Ovary (tissue), 9 donors: ENCODE results near the gene DCTN2. TPM values are rescaled to one million over a fixed set of nuclear protein-coding genes. Genes with fewer than 3 reads are reported as not detected.
"Not testable (repeated sequence)": the region's sequence is repeated elsewhere in the genome, so short reads cannot be mapped to it uniquely, and the experiment has no call there.

Experiments used
- DNase-seq, 5 donors: peaks; one replicate each; pipeline ENCODE4 v3.0.0-alpha.2; 2019 to 2020
- H3K27ac ChIP-seq, 2 donors: fragments of 200-600 bp; one replicate each; pipeline versions ENCODE4 v1.5.1 to v1.8.0; 2019 to 2022
- H3K27me3 ChIP-seq: fragments of 200-600 bp; one replicate; pipeline ENCODE4 v1.8.0; 2022
- H3K36me3 ChIP-seq: fragments of 200-600 bp; sonication (generic); one replicate; pipeline ENCODE4 v1.5.1; 2019
- H3K4me1 ChIP-seq: one replicate; pipeline ENCODE4 v1.8.1; 2013; ENCODE audit warnings: mild to moderate bottlenecking, moderate library complexity; ENCODE audit not compliant: insufficient read depth
- H3K4me3 ChIP-seq: fragments of 200-600 bp; sonication (generic); one replicate; pipeline ENCODE4 v1.5.1; 2017
- H3K9me3 ChIP-seq, 2 donors: fragments of 200-600 bp in 1 of 2; sonication (generic) in 1 of 2; one replicate each; pipeline versions ENCODE4 v1.5.1 to v1.8.1; 2013 to 2019; ENCODE audit warnings: mild to moderate bottlenecking in 1 of 2, moderate library complexity in 1 of 2
- EP300 ChIP-seq: sonication (generic); formaldehyde crosslinking; IDR thresholded peaks from one replicate; pipeline ENCODE4 v1.6.1; 2017; ENCODE audit warnings: antibody characterized with exemption
- POLR2A ChIP-seq: fragments of 450-650 bp; IDR thresholded peaks from one replicate; pipeline ENCODE4 v1.6.1; 2017; ENCODE audit warnings: antibody characterized with exemption, mild to moderate bottlenecking, moderate library complexity
- WGBS, 3 donors: extraction: QIAGEN DNeasy Blood & Tissue Kit in 1 of 3; methylation state at CpG; one replicate each; pipeline versions ENCODE4 v1.1.5 to v1.1.7; 2013 to 2017; 5-methylcytosine and 5-hydroxymethylcytosine counted together
- intact Hi-C, 4 donors: fragments of 100-400 bp; cut with DNase I; formaldehyde crosslinking; loops; one replicate each; pipeline versions ENCODE4 v1.11.0 to v1.15.1; 2022 to 2023
- polyA plus RNA-seq, 2 donors: library from polyadenylated mRNA; stranded (reverse); fragments of 200-250 nt in 1 of 2; fragments of 350-450 nt in 1 of 2; fragmentation: Illumina TruSeq in 1 of 2; extraction: RNeasy Lipid Tissue Mini Kit (QIAGEN cat#74804) in 1 of 2; gene quantifications; one replicate each; pipeline ENCODE4 v1.2.3, GENCODE V29; 2013 to 2014
- total RNA-seq, 7 donors: library from RNA; depleted of rRNA in 2 of 7; stranded (reverse); fragments of >200 nt in 2 of 7; fragmentation: NEBNext Ultra II Directional in 3 of 7; extraction: Animal tissue kit (Norgen Biotek cat#: 25700) in 3 of 7; gene quantifications; one replicate each; pipeline versions ENCODE4 v1.1.0 to v1.2.4, GENCODE V29; 2016 to 2023
- TF ChIP-seq, protein P1 (sequence below), 3 donors: fragments of 450-650 bp in 2 of 3; fragments of 200-600 bp in 1 of 3; IDR thresholded peaks; one replicate each; pipeline versions ENCODE4 v1.5.1 to v1.8.0; 2016 to 2022; ENCODE audit warnings: antibody characterized with exemption in 3 of 3, mild to moderate bottlenecking in 1 of 3
- donor health status: DM: no; HTN: no; CAD: no; lungs with moderate emphysema.
- donor health status: DM: no; HTN: no; CAD: no.
- donor health status: Bipolar disorder and iron deficiency.
- donor health status: DM: yes; HTN: yes; CAD: no.
- donor health status: DM: no; HTN: no; CAD: no.
- donor health status: DM: yes; HTN: yes; CAD: no.

Gene DCTN2
- total and polyA plus RNA-seq, 9 donors: 70.7 to 226 (median 98.0) TPM

DNA sequence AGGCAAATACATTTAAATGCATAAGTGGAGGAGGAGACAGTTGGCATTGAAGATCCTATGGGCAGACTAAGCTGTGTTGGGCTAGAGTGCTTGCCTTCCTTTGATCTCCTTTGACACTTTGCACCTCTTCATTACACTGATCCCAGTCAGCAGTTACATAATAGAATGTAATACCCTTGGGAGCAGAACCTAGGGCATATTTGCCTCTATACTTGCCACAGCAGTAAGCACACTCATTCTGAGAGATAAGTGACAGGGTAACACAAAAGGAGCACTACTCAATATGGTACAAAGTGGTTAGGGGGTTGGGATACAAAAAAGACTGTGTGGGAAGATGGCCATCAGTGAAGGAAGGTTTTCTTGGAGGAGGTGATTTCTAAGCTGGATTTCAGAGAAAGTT lies 50.2 kb downstream of the DCTN2 start:
- Histone ChIP-seq H3K9me3 (no peaks in the 10 kb centered on the region), H3K27me3 (no peaks in the 10 kb centered on the region), H3K4me3 (no peak overlapping the region), H3K27ac (no peak overlapping the region), H3K4me1 (no peaks in the 10 kb centered on the region), H3K36me3 (no peaks in the 10 kb centered on the region)
- intact Hi-C loops: no loop called here
- DNase-seq: no peak
- TF ChIP-seq POLR2A: no peak
- TF ChIP-seq EP300: no peak
- TF ChIP-seq, protein P1, sequence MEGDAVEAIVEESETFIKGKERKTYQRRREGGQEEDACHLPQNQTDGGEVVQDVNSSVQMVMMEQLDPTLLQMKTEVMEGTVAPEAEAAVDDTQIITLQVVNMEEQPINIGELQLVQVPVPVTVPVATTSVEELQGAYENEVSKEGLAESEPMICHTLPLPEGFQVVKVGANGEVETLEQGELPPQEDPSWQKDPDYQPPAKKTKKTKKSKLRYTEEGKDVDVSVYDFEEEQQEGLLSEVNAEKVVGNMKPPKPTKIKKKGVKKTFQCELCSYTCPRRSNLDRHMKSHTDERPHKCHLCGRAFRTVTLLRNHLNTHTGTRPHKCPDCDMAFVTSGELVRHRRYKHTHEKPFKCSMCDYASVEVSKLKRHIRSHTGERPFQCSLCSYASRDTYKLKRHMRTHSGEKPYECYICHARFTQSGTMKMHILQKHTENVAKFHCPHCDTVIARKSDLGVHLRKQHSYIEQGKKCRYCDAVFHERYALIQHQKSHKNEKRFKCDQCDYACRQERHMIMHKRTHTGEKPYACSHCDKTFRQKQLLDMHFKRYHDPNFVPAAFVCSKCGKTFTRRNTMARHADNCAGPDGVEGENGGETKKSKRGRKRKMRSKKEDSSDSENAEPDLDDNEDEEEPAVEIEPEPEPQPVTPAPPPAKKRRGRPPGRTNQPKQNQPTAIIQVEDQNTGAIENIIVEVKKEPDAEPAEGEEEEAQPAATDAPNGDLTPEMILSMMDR (IDR thresholded peaks at IDR 0.05): no peak

DNA sequence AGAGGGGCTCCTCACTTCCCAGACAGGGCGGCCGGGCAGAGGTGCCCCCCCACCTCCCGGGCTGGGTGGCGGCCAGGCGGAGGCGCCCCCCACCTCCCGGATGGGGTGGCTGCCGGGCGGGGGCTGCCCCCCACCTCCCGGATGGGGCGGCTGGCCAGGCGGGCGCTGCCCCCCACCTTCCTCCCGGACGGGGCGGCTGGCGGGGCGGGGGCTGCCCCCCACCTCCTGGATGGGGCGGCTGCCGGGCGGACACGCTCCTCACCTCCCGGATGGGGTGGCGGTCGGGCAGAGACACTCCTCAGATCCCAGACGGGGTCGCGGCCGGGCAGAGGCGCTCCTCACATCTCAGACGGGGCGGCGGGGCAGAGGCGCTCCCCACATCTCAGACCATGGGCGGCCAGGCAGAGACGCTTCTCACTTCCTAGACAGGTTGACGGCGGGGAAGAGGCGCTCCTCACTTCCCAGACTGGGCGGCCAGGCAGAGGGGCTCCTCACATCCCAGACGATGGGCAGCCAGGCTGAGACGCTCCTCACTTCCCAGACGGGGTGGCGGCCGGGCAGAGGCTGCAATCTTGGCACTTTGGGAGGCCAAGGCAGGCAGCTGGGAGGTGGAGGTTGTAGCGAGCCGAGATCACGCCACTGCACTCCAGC lies 51.8 kb downstream of the DCTN2 start:
- DNase-seq, H3K4me1 ChIP-seq, intact Hi-C loops: not testable (repeated sequence)

DNA sequence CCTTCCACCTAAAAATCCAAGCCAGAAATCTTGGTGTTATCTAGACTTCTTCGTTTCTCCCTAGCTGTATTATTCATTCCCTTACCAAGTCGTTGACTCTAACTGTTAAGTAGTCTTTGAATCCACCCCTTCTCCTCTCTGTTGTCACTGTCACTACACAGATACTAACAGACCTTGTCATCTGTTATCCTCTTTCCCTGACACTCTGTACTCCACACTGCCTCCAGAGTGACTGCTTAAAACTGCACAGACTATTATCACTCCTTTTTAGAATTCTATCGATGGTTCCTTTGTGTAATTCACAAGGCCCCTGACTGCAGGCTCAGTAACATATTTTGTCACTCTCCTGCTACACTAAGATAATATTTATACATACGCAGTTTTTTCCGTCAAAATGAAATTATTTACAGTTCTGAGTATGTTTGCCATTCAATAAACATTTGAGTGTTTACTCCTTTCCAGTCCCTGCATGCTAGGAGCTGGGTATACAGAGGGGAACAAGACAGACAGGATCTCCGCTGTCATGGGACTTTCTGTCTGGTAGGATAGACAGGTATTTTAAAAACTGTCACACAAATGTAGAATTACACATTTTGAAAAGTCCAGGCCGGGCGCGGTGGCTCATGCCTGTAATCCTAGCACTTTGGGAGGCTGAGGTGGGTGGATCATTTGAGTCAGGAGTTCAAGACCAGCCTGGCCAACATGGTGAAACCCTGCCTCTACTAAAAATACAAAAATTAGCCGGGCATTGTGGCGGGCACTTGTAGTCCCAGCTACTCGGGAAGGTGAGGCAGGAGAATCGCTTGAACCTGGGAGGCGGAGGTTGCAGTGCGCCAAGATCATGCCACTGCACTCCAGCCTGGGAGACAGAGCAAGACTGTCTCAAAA lies 55.4 kb downstream of the DCTN2 start:
- Histone ChIP-seq H3K4me1 (peaks cover 5% of the 10 kb centered on the region), H3K4me3 (no peak overlapping the region), H3K9me3 (no peaks in the 10 kb centered on the region), H3K27me3 (no peaks in the 10 kb centered on the region), H3K36me3 (no peaks in the 10 kb centered on the region), H3K27ac (no peak overlapping the region)
- intact Hi-C loops: no loop called here
- DNase-seq: no peak
- 88 to 91% (median 90%) methylated on average over 15 of the region's 15 CpGs for WGBS, 3 donors
- TF ChIP-seq POLR2A (no peak), EP300 (no peak)
- TF ChIP-seq, protein P1 (IDR thresholded peaks at IDR 0.05): no peak

More for the DNA sequence above, 51.8 kb downstream of the DCTN2 start:
- not testable (repeated sequence) for H3K36me3 ChIP-seq, H3K27ac ChIP-seq, H3K27me3 ChIP-seq, H3K4me3 ChIP-seq, H3K9me3 ChIP-seq
- 90 to 95% (median 93%) methylated on average over 29 to 45 of the region's 48 CpGs for WGBS, 3 donors

DNA sequence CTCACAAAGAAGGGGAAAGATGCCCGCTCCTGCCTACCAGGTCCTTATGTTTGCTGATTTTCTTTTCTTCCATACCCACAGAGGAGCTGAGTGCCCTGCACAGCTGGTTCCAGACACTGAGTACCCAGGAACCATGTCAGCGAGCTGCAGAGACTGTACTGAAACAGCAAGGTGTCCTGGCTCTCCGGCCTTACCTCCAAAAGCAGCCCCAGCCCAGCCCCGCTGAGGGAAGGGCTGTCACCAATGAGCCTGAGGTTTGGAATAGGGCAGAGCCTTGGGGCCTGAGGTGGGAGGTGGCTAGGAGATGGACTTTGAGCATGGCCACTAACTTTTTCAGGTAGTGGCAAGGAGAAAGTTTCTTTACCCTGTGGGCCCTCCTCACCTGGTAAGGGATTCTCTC lies 56.9 kb downstream of the DCTN2 start:
- no peak for DNase-seq
- Histone ChIP-seq H3K27me3 (no peaks in the 10 kb centered on the region), H3K27ac (no peak overlapping the region), H3K9me3 (no peaks in the 10 kb centered on the region), H3K4me1 (peaks cover 5% of the 10 kb centered on the region), H3K4me3 (no peak overlapping the region), H3K36me3 (no peaks in the 10 kb centered on the region)
- no peak for TF ChIP-seq EP300
- TF ChIP-seq, protein P1 (IDR thresholded peaks at IDR 0.05): no peak
- TF ChIP-seq POLR2A: no peak
- 95 to 97% (median 96%) methylated on average over 4 of the region's 4 CpGs for WGBS, 3 donors
- intact Hi-C loops: no loop called here

DNA sequence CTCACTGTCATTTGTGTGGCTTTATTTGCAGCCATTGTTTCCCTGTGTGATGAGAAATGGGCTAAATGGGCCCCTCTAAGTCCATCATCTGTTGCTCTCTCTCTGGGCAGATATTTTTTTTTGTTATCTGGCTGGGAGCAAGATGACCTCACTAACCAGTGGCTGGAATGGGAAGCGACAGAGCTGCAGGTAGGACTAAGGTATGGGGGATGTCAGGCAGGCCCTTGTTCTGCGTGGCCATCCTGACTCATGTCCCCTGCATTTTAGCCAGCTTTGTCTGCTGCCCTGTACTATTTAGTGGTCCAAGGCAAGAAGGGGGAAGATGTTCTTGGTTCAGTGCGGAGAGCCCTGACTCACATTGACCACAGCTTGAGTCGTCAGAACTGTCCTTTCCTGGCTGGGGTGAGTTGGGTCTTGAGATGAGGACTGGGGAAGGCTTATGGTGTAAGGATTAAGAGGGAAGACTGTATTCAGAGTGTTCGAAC lies 57.8 kb downstream of the DCTN2 start:
- no peak for DNase-seq
- Histone ChIP-seq H3K27me3 (no peaks in the 10 kb centered on the region), H3K4me1 (peaks cover 5% of the 10 kb centered on the region), H3K36me3 (no peaks in the 10 kb centered on the region), H3K27ac (no peak overlapping the region), H3K9me3 (no peaks in the 10 kb centered on the region), H3K4me3 (no peak overlapping the region)
- intact Hi-C loops: no loop called here
- WGBS, 3 donors: 87 to 89% (median 88%) methylated on average over 5 of the region's 5 CpGs
- TF ChIP-seq EP300: no peak
